Nephron (organoid): ENCODE data around the gene MEGF8.
A peak's percentile ranks its signal among the peaks of the same experiment; 100 is the strongest.

Source experiments
- H3K27ac Mint-ChIP-seq, 3 experiments: 2 replicates each; pipeline ENCODE4 v1.8.0; 2020; ENCODE audit warnings: mixed read lengths in 3 of 3, mild to moderate bottlenecking in 2 of 3, moderate library complexity in 1 of 3
- H3K27me3 Mint-ChIP-seq: 2 replicates; pipeline ENCODE4 v1.8.0; 2021; ENCODE audit warnings: low read depth, mild to moderate bottlenecking, moderate library complexity, mixed read lengths
- H3K36me3 Mint-ChIP-seq: 2 replicates; pipeline ENCODE4 v1.8.0; 2020; ENCODE audit warnings: low read depth, mixed read lengths
- H3K4me1 Mint-ChIP-seq: 2 replicates; pipeline ENCODE4 v1.8.0; 2020; ENCODE audit warnings: mixed read lengths
- H3K4me3 Mint-ChIP-seq, 3 experiments: 2 replicates each; pipeline ENCODE4 v1.8.0; 2020; ENCODE audit warnings: mild to moderate bottlenecking in 3 of 3, mixed read lengths in 3 of 3, moderate library complexity in 2 of 3
- H3K9me3 Mint-ChIP-seq: 2 replicates; pipeline ENCODE4 v1.8.0; 2020; ENCODE audit warnings: mixed read lengths
- TF ChIP-seq, protein P1 (sequence below), 3 experiments: fragments of 200-600 bp; sonication (generic); IDR thresholded peaks; one replicate each; pipeline ENCODE4 v1.5.0; 2021; ENCODE audit warnings: antibody characterized with exemption in 3 of 3; ENCODE audit not compliant: unreplicated experiment in 3 of 3

Gene MEGF8

DNA sequence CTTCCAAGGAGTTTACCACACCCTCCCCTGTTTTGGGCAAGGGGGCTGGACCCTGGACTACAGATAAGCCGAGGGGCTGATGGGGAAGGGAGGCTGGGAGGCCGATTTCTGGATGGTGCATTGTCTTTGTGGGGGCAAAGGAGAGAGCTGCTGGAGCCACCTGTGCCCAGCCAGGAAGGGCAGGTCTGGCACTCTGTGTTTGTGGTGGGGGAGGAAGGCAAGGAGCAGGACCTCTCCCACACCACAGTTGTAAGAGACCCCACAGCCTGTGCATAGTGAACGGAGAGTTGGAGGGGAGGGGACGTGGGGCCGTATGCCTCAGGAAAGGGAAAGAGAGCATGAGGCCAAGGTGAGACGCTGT, 39.5 kb upstream of the MEGF8 start:
- H3K4me1 Mint-ChIP-seq: peaks cover 17% of the 10 kb centered on the region
- no peaks in the 10 kb centered on the region for H3K9me3 Mint-ChIP-seq
- H3K27me3 Mint-ChIP-seq: peaks cover 4% of the 10 kb centered on the region
- H3K4me3 Mint-ChIP-seq: peak overlapping the region; percentile 94 to 99 (median 99)
- H3K27ac Mint-ChIP-seq: peak overlapping the region; percentile 89 to 98 (median 97)
- no peaks in the 10 kb centered on the region for H3K36me3 Mint-ChIP-seq
- TF ChIP-seq, protein P1, sequence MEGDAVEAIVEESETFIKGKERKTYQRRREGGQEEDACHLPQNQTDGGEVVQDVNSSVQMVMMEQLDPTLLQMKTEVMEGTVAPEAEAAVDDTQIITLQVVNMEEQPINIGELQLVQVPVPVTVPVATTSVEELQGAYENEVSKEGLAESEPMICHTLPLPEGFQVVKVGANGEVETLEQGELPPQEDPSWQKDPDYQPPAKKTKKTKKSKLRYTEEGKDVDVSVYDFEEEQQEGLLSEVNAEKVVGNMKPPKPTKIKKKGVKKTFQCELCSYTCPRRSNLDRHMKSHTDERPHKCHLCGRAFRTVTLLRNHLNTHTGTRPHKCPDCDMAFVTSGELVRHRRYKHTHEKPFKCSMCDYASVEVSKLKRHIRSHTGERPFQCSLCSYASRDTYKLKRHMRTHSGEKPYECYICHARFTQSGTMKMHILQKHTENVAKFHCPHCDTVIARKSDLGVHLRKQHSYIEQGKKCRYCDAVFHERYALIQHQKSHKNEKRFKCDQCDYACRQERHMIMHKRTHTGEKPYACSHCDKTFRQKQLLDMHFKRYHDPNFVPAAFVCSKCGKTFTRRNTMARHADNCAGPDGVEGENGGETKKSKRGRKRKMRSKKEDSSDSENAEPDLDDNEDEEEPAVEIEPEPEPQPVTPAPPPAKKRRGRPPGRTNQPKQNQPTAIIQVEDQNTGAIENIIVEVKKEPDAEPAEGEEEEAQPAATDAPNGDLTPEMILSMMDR (IDR thresholded peaks at IDR 0.05; ENCODE audit: unreplicated experiment in 3 of 3): no peak

DNA sequence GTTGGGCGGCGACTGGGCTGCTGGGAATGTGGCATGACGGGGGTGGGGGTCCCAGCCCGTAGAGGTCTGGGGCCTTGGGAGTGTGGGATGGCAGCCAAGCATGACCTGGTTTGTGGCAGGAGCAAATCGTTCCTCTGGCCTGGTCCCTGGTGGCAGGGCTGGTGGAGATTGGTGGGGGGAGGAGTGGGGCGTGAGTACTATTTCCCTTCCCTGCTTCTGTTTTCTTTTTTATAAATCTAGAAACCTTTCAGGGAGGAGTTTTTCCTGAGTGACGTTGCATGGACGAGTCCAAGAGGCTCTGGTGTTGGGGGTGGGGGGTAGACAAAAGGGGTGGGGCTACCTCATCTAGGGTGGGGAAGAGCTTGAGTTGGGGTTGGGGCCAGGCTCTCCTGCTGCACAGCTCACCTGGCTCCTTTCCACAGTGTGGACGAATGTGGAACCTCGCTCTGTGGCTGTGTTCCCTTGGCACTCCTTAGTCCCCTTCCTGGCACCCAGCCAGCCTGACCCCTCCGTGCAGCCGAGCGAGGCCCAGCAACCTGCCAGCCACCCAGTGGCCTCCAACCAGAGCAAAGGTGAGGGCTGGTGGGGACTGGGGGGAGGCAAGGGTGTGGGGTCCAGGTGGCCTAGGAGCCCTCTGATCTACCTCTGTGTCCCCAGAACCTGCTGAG, 39.0 kb upstream of the MEGF8 start:
- TF ChIP-seq, protein P1 (IDR thresholded peaks at IDR 0.05; ENCODE audit: unreplicated experiment in 3 of 3): no peak
- H3K36me3 Mint-ChIP-seq: peaks cover 4% of the 10 kb centered on the region
- peaks cover 4% of the 10 kb centered on the region for H3K27me3 Mint-ChIP-seq
- H3K4me1 Mint-ChIP-seq: peaks cover 20% of the 10 kb centered on the region
- peak overlapping the region; percentile 89 to 98 (median 97) for H3K27ac Mint-ChIP-seq
- no peaks in the 10 kb centered on the region for H3K9me3 Mint-ChIP-seq
- H3K4me3 Mint-ChIP-seq: peak overlapping the region; percentile 94 to 99 (median 99)

DNA sequence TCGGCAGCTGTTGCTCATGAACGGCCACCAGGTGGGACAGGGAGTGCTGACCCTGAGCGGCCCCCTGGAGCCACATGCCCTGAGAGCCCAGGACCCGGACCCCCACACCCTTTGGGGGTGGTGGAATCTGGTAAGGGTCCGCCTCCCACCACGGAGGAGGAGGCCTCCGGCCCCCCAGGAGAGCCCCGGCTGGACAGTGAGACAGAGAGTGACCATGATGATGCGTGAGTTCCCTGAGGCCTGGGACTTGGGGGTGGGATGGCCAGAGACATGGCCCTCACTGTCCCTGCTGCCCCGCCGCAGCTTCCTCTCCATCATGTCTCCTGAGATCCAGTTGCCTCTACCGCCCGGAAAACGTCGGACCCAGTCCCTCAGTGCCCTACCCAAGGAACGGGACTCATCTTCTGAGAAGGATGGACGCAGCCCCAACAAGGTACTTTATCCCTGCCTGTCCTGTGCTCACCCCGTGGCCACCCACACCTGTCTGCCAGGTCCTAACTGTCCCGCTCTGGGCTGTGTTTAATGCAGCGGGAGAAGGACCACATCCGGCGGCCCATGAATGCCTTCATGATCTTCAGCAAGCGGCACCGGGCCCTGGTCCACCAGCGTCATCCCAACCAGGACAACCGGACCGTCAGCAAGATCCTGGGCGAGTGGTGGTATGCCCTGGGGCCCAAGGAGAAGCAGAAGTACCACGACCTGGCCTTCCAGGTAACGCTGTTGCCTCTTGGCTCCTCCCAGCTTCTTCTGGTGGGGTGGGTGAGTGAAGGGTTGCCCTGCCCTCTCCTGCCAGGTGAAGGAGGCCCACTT, 38.2 kb upstream of the MEGF8 start:
- Mint-ChIP-seq H3K9me3 (no peaks in the 10 kb centered on the region), H3K36me3 (peaks cover 9% of the 10 kb centered on the region), H3K27me3 (peaks cover 4% of the 10 kb centered on the region), H3K4me3 (peak overlapping the region; percentile 61 to 99 (median 69)), H3K4me1 (peaks cover 25% of the 10 kb centered on the region), H3K27ac (peak overlapping the region in 1 of 3 experiments; percentile 98)
- TF ChIP-seq, protein P1 (IDR thresholded peaks at IDR 0.05; ENCODE audit: unreplicated experiment in 3 of 3): no peak

DNA sequence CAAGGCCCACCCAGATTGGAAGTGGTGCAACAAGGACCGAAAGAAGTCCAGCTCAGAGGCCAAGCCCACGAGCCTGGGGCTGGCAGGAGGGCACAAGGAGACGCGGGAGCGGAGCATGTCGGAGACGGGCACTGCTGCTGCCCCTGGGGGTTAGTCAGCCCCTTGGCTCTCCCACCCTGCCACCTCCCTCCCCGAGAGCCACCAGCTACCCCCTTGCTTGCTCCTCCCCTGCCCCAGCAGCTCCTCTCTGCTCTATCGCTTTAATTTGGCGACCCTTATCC, 37.7 kb upstream of the MEGF8 start:
- Mint-ChIP-seq H3K27ac (peak overlapping the region in 1 of 3 experiments; percentile 44), H3K4me3 (no peak overlapping the region), H3K36me3 (peaks cover 9% of the 10 kb centered on the region), H3K27me3 (peaks cover 4% of the 10 kb centered on the region), H3K9me3 (no peaks in the 10 kb centered on the region), H3K4me1 (peaks cover 25% of the 10 kb centered on the region)
- TF ChIP-seq, protein P1 (IDR thresholded peaks at IDR 0.05; ENCODE audit: unreplicated experiment in 3 of 3): no peak

DNA sequence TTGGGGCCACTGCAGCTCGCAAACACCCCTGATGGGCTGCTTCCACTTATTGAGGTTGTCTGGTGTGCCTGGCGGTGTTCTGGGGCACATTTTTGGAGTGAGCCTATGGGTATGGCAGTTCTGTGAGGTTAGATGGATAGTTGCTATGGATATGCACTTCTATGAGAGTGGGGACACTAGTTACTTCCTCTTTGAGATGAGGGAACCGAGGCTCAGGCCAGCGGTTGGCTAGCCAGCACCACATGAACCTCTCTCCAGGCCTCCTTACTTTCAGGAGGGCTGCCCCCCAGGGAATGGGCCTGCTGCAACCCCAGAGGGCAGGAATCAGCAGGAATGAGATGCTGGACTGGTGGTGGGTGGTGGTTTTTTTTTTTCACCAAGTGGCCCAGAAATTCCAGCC, 37.0 kb upstream of the MEGF8 start:
- TF ChIP-seq, protein P1 (IDR thresholded peaks at IDR 0.05; ENCODE audit: unreplicated experiment in 3 of 3): no peak
- peaks cover 4% of the 10 kb centered on the region for H3K27me3 Mint-ChIP-seq
- no peaks in the 10 kb centered on the region for H3K9me3 Mint-ChIP-seq
- H3K36me3 Mint-ChIP-seq: peaks cover 13% of the 10 kb centered on the region
- H3K4me3 Mint-ChIP-seq: no peak overlapping the region
- peak overlapping the region in 1 of 3 experiments; percentile 66 for H3K27ac Mint-ChIP-seq
- peaks cover 29% of the 10 kb centered on the region for H3K4me1 Mint-ChIP-seq
